GM23338 (cell line): ENCODE data around the gene LTBP2.

Experiments
- CREB1 ChIP-seq: fragments of 250-450 bp; sonication (Bioruptor Pico); IDR thresholded peaks from 2 replicates; pipeline ENCODE4 v1.5.0; 2020; ENCODE audit warnings: low read depth, mild to moderate bottlenecking, moderate library complexity
- EZH2 ChIP-seq: fragments of 200-600 bp; sonication (generic); IDR thresholded peaks from one replicate; pipeline ENCODE4 v1.8.0; 2017; ENCODE audit warnings: antibody characterized with exemption, mild to moderate bottlenecking, low read depth; ENCODE audit not compliant: unreplicated experiment
- EZH2phosphoT487 ChIP-seq: fragments of 200-600 bp; sonication (generic); IDR thresholded peaks from one replicate; pipeline ENCODE4 v1.8.1; 2018; ENCODE audit warnings: antibody characterized with exemption; ENCODE audit not compliant: unreplicated experiment
- JUNB ChIP-seq: IDR thresholded peaks from one replicate; pipeline ENCODE4 v1.6.1; 2016; ENCODE audit warnings: antibody characterized with exemption; ENCODE audit not compliant: unreplicated experiment
- POLR2AphosphoS5 ChIP-seq: IDR thresholded peaks from 2 replicates; pipeline ENCODE4 v1.6.1; 2016; ENCODE audit warnings: antibody characterized with exemption, low read depth
- STAT1 ChIP-seq: IDR thresholded peaks from one replicate; pipeline ENCODE4 v1.6.1; 2016; ENCODE audit warnings: antibody characterized with exemption; ENCODE audit not compliant: unreplicated experiment
- ZNF331 ChIP-seq: fragments of 250-450 bp; sonication (Bioruptor Pico); IDR thresholded peaks from 2 replicates; pipeline ENCODE4 v1.5.0; 2020; ENCODE audit warnings: low read depth, mild to moderate bottlenecking, moderate library complexity
- TF ChIP-seq, protein P1 (sequence below), 2 experiments: fragments of 200-600 bp in 1 of 2; sonication (generic) in 1 of 2; conservative IDR thresholded peaks; 2 replicates each; pipeline versions ENCODE4 v1.5.1 to v1.6.1; 2016 to 2017; ENCODE audit warnings: antibody characterized with exemption in 2 of 2, low read depth in 2 of 2, mild to moderate bottlenecking in 2 of 2, moderate library complexity in 1 of 2
- TF ChIP-seq, protein P2 (sequence below): fragments of 250-450 bp; sonication (Bioruptor Pico); IDR thresholded peaks from 2 replicates; pipeline ENCODE4 v1.5.0; 2020; ENCODE audit warnings: mild to moderate bottlenecking, moderate library complexity
- TF ChIP-seq, protein P3 (sequence below): IDR thresholded peaks from 2 replicates; pipeline ENCODE4 v1.6.1; 2016; ENCODE audit warnings: antibody characterized with exemption

DNA sequence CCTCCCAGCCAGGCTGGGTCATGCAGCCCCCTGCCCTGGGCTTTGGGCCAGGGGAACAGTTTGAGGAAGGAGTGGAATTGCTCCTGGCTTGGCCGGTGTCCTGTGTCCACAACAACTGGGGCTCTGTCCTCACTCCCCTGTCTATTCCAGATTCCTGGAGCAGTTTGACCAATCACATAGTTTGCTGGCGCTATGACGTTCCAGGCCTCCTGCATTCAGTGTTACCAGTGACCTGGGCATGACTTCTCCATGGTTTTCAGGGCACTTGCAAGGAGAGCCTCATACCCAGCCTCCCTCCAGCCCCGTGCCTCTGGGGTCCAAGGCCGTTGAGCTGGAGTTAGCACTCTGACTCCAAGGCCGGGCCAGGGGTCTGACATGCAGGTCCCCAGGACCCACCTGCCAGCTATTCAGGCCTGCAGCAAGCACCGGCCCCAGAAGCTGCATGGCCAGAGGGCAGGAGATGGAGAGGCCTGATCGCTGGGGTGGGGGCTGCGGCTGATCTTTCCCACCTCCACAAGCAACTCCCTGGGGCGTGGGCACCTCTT lies 84.2 kb downstream of the LTBP2 start:
- no peak for TF ChIP-seq EZH2
- TF ChIP-seq, protein P1, sequence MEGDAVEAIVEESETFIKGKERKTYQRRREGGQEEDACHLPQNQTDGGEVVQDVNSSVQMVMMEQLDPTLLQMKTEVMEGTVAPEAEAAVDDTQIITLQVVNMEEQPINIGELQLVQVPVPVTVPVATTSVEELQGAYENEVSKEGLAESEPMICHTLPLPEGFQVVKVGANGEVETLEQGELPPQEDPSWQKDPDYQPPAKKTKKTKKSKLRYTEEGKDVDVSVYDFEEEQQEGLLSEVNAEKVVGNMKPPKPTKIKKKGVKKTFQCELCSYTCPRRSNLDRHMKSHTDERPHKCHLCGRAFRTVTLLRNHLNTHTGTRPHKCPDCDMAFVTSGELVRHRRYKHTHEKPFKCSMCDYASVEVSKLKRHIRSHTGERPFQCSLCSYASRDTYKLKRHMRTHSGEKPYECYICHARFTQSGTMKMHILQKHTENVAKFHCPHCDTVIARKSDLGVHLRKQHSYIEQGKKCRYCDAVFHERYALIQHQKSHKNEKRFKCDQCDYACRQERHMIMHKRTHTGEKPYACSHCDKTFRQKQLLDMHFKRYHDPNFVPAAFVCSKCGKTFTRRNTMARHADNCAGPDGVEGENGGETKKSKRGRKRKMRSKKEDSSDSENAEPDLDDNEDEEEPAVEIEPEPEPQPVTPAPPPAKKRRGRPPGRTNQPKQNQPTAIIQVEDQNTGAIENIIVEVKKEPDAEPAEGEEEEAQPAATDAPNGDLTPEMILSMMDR (conservative IDR thresholded peaks at IDR 0.05; ENCODE audit: low read depth in 2 of 2), result no peak
- no peak for TF ChIP-seq POLR2AphosphoS5
- TF ChIP-seq ZNF331 (CRISPR knock-in tag), result no peak
- TF ChIP-seq, protein P2, sequence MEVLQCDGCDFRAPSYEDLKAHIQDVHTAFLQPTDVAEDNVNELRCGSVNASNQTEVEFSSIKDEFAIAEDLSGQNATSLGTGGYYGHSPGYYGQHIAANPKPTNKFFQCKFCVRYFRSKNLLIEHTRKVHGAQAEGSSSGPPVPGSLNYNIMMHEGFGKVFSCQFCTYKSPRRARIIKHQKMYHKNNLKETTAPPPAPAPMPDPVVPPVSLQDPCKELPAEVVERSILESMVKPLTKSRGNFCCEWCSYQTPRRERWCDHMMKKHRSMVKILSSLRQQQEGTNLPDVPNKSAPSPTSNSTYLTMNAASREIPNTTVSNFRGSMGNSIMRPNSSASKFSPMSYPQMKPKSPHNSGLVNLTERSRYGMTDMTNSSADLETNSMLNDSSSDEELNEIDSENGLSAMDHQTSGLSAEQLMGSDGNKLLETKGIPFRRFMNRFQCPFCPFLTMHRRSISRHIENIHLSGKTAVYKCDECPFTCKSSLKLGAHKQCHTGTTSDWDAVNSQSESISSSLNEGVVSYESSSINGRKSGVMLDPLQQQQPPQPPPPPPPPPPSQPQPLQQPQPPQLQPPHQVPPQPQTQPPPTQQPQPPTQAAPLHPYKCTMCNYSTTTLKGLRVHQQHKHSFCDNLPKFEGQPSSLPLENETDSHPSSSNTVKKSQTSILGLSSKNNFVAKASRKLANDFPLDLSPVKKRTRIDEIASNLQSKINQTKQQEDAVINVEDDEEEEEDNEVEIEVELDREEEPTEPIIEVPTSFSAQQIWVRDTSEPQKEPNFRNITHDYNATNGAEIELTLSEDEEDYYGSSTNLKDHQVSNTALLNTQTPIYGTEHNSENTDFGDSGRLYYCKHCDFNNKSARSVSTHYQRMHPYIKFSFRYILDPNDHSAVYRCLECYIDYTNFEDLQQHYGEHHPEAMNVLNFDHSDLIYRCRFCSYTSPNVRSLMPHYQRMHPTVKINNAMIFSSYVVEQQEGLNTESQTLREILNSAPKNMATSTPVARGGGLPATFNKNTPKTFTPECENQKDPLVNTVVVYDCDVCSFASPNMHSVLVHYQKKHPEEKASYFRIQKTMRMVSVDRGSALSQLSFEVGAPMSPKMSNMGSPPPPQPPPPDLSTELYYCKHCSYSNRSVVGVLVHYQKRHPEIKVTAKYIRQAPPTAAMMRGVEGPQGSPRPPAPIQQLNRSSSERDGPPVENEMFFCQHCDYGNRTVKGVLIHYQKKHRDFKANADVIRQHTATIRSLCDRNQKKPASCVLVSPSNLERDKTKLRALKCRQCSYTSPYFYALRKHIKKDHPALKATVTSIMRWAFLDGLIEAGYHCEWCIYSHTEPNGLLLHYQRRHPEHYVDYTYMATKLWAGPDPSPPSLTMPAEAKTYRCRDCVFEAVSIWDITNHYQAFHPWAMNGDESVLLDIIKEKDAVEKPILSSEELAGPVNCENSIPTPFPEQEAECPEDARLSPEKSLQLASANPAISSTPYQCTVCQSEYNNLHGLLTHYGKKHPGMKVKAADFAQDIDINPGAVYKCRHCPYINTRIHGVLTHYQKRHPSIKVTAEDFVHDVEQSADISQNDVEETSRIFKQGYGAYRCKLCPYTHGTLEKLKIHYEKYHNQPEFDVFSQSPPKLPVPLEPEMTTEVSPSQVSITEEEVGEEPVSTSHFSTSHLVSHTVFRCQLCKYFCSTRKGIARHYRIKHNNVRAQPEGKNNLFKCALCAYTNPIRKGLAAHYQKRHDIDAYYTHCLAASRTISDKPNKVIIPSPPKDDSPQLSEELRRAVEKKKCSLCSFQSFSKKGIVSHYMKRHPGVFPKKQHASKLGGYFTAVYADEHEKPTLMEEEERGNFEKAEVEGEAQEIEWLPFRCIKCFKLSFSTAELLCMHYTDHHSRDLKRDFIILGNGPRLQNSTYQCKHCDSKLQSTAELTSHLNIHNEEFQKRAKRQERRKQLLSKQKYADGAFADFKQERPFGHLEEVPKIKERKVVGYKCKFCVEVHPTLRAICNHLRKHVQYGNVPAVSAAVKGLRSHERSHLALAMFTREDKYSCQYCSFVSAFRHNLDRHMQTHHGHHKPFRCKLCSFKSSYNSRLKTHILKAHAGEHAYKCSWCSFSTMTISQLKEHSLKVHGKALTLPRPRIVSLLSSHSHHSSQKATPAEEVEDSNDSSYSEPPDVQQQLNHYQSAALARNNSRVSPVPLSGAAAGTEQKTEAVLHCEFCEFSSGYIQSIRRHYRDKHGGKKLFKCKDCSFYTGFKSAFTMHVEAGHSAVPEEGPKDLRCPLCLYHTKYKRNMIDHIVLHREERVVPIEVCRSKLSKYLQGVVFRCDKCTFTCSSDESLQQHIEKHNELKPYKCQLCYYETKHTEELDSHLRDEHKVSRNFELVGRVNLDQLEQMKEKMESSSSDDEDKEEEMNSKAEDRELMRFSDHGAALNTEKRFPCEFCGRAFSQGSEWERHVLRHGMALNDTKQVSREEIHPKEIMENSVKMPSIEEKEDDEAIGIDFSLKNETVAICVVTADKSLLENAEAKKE, result no peak
- no peak for TF ChIP-seq STAT1
- no peak for TF ChIP-seq EZH2phosphoT487
- TF ChIP-seq, protein P3, sequence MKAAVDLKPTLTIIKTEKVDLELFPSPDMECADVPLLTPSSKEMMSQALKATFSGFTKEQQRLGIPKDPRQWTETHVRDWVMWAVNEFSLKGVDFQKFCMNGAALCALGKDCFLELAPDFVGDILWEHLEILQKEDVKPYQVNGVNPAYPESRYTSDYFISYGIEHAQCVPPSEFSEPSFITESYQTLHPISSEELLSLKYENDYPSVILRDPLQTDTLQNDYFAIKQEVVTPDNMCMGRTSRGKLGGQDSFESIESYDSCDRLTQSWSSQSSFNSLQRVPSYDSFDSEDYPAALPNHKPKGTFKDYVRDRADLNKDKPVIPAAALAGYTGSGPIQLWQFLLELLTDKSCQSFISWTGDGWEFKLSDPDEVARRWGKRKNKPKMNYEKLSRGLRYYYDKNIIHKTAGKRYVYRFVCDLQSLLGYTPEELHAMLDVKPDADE, result no peak
- no peak for TF ChIP-seq JUNB
- no peak for TF ChIP-seq CREB1
